HG02798 (cell line): ENCODE results near the gene LTBP1.
A peak's percentile ranks its signal among the peaks of the same experiment; 100 is the strongest.
"Not testable (repeated sequence)": the region's sequence is repeated elsewhere in the genome, so short reads cannot be mapped to it uniquely, and the experiment has no call there.

Experiments used
- ATAC-seq: cut with Tn5 transposase; IDR thresholded peaks from one replicate; pipeline ENCODE4 v1.9.1; 2021; ENCODE audit warnings: mild to moderate bottlenecking; ENCODE audit not compliant: unreplicated experiment, poor library complexity

Gene LTBP1

GRCh38 chr2:33212151-33212550, 265.4 kb downstream of the LTBP1 start:
- no peak for ATAC-seq

- ATAC-seq = no peak
These were observed 266.5 kb downstream of the LTBP1 start for GRCh38 chr2:33213244-33213643.

DNA sequence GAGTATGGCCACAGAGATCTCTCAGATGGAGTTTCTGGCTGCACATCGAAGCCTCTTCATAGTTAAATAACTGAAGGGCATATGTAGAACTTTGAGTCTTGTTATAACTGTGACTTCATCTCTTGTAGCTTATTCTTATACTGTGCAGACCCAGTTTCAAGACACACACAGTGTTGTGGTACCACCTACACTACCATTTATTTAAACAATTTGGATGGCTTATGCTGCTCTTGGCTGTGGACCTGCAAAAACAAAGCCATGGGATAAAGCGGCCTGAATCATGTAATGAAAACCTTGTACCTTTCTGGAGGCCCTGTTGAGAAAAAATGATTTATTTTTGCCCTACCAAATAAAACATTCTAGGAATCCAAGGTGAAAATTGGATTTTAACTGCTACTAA, 266.9 kb downstream of the LTBP1 start:
- ATAC-seq = no peak

- peak; percentile 74 for ATAC-seq
These were observed 267.7 kb downstream of the LTBP1 start for GRCh38 chr2:33214436-33214835.

DNA sequence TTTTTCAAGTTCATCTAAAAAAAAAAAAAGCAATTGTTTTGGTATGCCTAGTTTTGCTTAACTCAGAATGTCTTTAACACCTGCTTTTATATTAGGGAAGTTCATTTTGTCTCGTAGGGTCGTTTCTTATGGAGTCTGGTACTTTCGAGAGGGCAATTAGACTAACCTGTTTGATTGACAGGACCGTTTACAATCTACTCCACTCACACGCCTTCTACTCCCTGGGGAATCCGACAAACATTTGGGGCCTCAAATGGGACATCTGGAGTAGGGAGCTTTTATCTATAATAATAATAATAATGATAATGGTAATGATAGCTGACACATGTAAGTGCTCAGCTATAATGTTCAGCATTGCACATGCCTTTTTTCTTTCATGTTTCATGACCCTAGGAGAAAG, 268.1 kb downstream of the LTBP1 start:
- ATAC-seq = no peak

- no peak for ATAC-seq
These were observed 268.5 kb downstream of the LTBP1 start for GRCh38 chr2:33215299-33215698.

GRCh38 chr2:33215983-33216382, 269.2 kb downstream of the LTBP1 start:
- ATAC-seq = no peak

DNA sequence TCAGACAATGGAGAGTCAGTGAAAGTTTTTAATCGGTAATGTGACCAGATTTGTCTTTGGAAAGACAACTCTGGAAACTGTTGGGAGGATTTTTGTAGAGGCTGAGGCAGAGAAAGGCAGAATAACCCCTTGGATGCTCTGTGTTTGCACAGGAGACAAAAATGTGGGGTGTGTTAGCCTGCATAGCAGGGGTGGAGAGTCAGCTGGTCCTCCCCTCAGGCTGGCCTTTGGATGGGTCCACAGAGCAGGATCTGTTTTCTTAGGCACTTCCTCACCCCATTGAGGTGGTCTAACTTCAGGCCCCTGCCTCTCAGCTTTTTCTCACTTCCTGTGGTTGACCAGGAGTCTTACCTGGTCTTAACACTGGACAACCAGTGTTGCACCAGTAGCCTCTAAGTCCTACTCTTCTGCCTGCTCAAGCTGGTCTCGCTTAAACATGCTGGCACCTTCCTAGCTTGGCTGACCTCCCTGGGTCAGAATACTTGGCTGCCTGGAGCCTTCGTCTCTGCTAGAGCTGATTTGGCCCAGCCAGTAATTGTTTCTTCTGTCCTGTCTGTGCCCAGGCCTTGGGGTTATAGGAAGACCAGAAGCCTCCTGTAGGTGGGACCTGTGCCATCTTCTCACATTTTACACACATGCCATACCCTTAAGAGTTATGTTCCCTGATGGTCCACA, 269.9 kb downstream of the LTBP1 start:
- ATAC-seq = no peak

GRCh38 chr2:33217406-33217805, 270.7 kb downstream of the LTBP1 start:
- no peak for ATAC-seq

- no peak for ATAC-seq
These were observed 272.4 kb downstream of the LTBP1 start for GRCh38 chr2:33219114-33219513.

- no peak for ATAC-seq
These were observed 273.1 kb downstream of the LTBP1 start for GRCh38 chr2:33219850-33220275.

DNA sequence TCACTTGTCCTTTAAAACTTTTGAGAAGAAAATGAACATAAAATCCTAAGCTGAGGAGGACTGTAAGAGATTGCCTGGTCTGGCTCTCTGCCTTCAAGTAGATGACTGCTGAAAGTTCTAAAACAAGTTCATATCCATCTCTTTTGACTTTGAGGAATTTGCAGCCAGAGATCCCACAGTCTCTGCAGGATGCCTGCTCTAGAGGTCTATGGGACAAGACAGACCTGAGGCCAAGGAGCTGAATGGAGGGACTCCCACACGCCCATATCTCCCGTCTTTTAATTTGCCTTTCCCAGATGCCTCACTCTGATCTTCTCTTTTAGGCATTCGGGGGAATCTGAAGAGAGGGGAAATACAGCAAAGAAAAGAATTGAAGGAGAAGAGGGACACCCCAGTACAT, 273.8 kb downstream of the LTBP1 start:
- no peak for ATAC-seq

DNA sequence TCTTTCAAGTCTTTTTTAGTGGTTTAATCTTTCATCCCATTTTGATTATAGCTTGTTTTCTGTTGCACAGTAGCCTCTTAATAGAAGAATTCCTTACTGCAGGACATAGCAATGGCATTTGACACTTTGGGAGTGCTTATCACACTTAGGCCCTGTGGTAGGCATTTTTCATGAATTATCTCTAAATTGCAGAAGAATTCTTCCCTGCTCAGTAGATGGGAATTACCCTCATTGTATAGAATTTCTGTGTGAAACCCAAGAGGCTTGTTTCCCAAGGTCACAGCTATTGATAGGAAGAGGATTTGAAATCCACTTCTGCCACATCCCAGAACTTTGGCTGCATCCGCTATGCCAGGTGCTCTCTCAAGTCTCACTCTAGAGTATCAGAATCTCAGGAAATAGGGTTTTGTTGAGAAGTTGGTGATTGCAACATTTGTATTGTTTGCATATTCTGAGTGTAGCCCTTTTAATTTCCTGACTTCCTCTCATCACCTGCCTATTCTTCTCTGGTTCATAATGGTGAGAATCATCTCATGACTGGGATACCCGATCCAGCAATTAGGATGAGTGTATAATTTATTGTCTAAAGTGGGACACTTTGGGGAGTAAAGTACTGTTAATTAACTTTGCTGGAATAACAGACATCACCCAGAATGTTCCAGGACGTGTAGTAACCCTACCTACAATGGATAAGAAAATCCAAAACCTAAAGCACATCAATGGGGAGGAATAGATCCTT, 274.5 kb downstream of the LTBP1 start:
- ATAC-seq = no peak

DNA sequence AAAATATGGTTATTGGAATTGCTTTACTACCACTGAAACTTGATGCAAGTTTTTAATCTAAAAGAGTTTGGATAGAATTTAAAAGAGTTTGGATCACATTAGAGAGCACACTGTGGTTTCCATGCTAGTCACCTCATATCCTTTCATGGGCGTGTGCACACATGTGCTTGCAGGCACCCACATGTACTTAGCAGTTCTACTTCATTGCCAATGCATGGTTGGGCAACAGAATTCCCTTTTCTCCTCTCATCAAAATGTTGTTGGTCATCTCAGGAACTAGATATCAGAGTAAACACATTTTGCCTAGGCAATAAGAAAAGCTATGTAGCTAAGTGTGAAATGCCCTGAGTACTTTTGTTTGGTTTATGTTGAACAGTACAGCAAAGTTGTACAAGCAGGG, 275.6 kb downstream of the LTBP1 start:
- no peak for ATAC-seq

- no peak for ATAC-seq
These were observed 277.1 kb downstream of the LTBP1 start for GRCh38 chr2:33223856-33224255.

DNA sequence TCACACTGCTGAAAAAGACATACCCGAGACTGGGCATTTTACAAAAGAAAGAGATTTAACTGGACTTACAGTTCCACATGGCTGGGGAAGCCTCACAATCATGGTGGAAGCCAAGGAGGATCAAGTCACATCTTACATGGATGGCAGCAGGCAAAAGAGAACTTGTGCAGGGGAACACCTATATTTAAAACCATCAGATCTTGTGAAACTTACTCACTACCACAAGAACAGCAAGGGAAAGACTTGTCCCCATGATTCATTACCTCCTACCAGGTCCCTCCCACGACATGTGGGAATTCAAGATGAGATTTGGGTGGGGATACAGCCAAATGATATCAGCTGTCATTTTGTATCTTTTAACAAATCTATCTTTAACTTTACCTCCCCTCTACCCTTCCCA, 278.6 kb downstream of the LTBP1 start:
- no peak for ATAC-seq

DNA sequence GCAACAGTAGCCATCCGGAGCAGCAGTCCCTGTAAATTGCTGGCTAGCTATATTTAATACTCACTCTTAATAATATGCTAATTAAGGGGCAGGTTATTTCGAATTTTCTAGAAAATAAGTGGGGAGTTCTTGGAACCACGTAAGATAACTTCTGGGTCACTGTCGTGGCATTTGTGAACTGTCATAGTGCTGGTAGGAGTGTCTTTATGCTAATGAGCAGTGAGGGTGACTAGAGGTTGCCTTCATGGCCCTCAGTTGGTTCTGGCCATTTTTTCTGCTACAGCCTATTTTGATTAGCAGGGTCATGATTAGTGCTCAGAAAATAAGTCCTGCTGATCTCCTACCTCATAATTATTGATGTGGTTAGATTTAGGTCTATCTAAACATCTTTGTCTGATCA, 279.8 kb downstream of the LTBP1 start:
- ATAC-seq = no peak

GRCh38 chr2:33229646-33230045, 282.9 kb downstream of the LTBP1 start:
- ATAC-seq = no peak

DNA sequence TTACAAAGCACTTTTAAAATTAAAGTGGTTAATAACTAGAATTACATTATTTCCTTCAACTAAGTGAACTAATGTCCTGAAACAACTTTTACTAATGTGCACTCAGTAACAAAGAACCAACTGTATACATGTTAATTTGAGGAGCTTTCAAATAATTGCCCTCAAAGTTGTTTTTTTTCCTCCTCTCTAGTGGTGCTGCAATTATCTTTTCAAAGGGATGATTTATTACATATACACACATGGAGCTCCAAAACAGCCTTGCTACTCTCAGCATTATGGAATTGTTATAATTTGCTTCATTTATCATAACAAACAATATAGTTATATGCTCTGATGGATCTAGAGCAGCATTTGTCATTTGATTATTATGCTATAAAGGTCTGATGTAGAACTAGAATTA, 283.4 kb downstream of the LTBP1 start:
- ATAC-seq = no peak

- ATAC-seq = no peak
These were observed 284.1 kb downstream of the LTBP1 start for GRCh38 chr2:33230842-33231241.

DNA sequence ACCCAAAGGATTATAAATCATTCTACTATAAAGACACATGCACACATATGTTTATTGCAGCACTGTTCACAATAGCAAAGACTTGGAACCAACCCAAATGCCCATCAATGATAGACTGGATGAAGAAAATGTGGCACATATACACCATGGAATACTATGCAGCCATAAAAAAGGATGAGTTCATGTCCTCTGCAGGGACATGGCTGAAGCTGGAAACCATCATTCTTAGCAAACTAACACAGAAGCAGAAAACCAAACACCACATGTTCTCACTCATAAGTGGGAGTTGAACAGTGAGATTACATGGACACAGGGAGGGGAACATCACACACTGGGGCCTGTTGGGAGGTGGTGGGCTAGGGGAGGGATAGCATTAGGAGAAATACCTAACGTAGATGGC, 288.8 kb downstream of the LTBP1 start:
- ATAC-seq = not testable (repeated sequence)
